Measurements from ENCODE around the gene TPMT.
A peak's percentile ranks its signal among the peaks of the same experiment; 100 is the strongest.

Gene TPMT

GRCh38 chr6:18141805-18142590, 12.9 kb downstream of the TPMT start:
- no peaks in the 10 kb centered on the region; the same call in 1 of the 2 replicates for H3K36me3 ChIP-seq (ENCODE audit: control insufficient read depth, insufficient read depth, low read length)
- H3K27ac ChIP-seq (ENCODE audit: low read length), result no peak overlapping the region
- no peaks in the 10 kb centered on the region for H3K27me3 ChIP-seq (ENCODE audit: control insufficient read depth, insufficient read depth, low read length)
- no peaks in the 10 kb centered on the region for H3K4me1 ChIP-seq (ENCODE audit: control insufficient read depth, insufficient read depth, low read length)
- H3K9me3 ChIP-seq (ENCODE audit: control insufficient read depth, insufficient read depth, low read length), result no peaks in the 10 kb centered on the region
- no peak for DNase-seq (ENCODE audit: low read depth, low spot score)
- H3K4me3 ChIP-seq (ENCODE audit: low read length), result no peak overlapping the region
- whole genome bisulfite sequencing (ENCODE audit: insufficient coverage, insufficient read length), result no CpG with 5 or more reads among the region's 13 CpGs

GRCh38 chr6:18139935-18140621, 14.8 kb downstream of the TPMT start:
- no peak overlapping the region for H3K27ac ChIP-seq (ENCODE audit: low read length)
- DNase-seq (ENCODE audit: low read depth, low spot score), result no peak
- H3K27me3 ChIP-seq (ENCODE audit: control insufficient read depth, insufficient read depth, low read length), result no peaks in the 10 kb centered on the region
- H3K36me3 ChIP-seq (ENCODE audit: control insufficient read depth, insufficient read depth, low read length), result peaks cover 4% of the 10 kb centered on the region; the same call in 1 of the 2 replicates
- WGBS (ENCODE audit: insufficient coverage, insufficient read length), result no CpG with 5 or more reads among the region's 6 CpGs
- no peaks in the 10 kb centered on the region for H3K4me1 ChIP-seq (ENCODE audit: control insufficient read depth, insufficient read depth, low read length)
- no peaks in the 10 kb centered on the region for H3K9me3 ChIP-seq (ENCODE audit: control insufficient read depth, insufficient read depth, low read length)
- no peak overlapping the region for H3K4me3 ChIP-seq (ENCODE audit: low read length)

GRCh38 chr6:18138906-18139305, 16.0 kb downstream of the TPMT start:
- Histone ChIP-seq H3K27ac (ENCODE audit: low read length) (no peak overlapping the region), H3K36me3 (ENCODE audit: control insufficient read depth, insufficient read depth, low read length) (peaks cover 4% of the 10 kb centered on the region; the same call in 1 of the 2 replicates), H3K4me1 (ENCODE audit: control insufficient read depth, insufficient read depth, low read length) (no peaks in the 10 kb centered on the region), H3K27me3 (ENCODE audit: control insufficient read depth, insufficient read depth, low read length) (no peaks in the 10 kb centered on the region), H3K9me3 (ENCODE audit: control insufficient read depth, insufficient read depth, low read length) (no peaks in the 10 kb centered on the region), H3K4me3 (ENCODE audit: low read length) (no peak overlapping the region)
- WGBS (ENCODE audit: insufficient coverage, insufficient read length), result no CpG with 5 or more reads among the region's 5 CpGs
- DNase-seq (ENCODE audit: low read depth, low spot score), result no peak

GRCh38 chr6:18136260-18136659, 18.6 kb downstream of the TPMT start:
- H3K27ac ChIP-seq (ENCODE audit: low read length), result no peak overlapping the region
- no peaks in the 10 kb centered on the region for H3K9me3 ChIP-seq (ENCODE audit: control insufficient read depth, insufficient read depth, low read length)
- H3K27me3 ChIP-seq (ENCODE audit: control insufficient read depth, insufficient read depth, low read length), result no peaks in the 10 kb centered on the region
- peaks cover 4% of the 10 kb centered on the region; the same call in 1 of the 2 replicates for H3K36me3 ChIP-seq (ENCODE audit: control insufficient read depth, insufficient read depth, low read length)
- no peak for DNase-seq (ENCODE audit: low read depth, low spot score)
- WGBS (ENCODE audit: insufficient coverage, insufficient read length), result no CpG with 5 or more reads among the region's 10 CpGs
- H3K4me1 ChIP-seq (ENCODE audit: control insufficient read depth, insufficient read depth, low read length), result no peaks in the 10 kb centered on the region
- H3K4me3 ChIP-seq (ENCODE audit: low read length), result no peak overlapping the region

- Histone ChIP-seq H3K9me3 (ENCODE audit: control insufficient read depth, insufficient read depth, low read length) (no peaks in the 10 kb centered on the region), H3K36me3 (ENCODE audit: control insufficient read depth, insufficient read depth, low read length) (peaks cover 4% of the 10 kb centered on the region; the same call in 1 of the 2 replicates), H3K4me1 (ENCODE audit: control insufficient read depth, insufficient read depth, low read length) (no peaks in the 10 kb centered on the region), H3K27ac (ENCODE audit: low read length) (no peak overlapping the region), H3K4me3 (ENCODE audit: low read length) (no peak overlapping the region), H3K27me3 (ENCODE audit: control insufficient read depth, insufficient read depth, low read length) (no peaks in the 10 kb centered on the region)
- WGBS (ENCODE audit: insufficient coverage, insufficient read length), result no CpG with 5 or more reads among the region's 2 CpGs
- DNase-seq (ENCODE audit: low read depth, low spot score), result no peak
These were observed 19.7 kb downstream of the TPMT start for GRCh38 chr6:18135171-18135570.

- peaks cover 4% of the 10 kb centered on the region; the same call in 1 of the 2 replicates for H3K36me3 ChIP-seq (ENCODE audit: control insufficient read depth, insufficient read depth, low read length)
- no peak for DNase-seq (ENCODE audit: low read depth, low spot score)
- WGBS (ENCODE audit: insufficient coverage, insufficient read length), result no CpG with 5 or more reads among the region's 3 CpGs
These were observed 22.5 kb downstream of the TPMT start for GRCh38 chr6:18132346-18132745.

GRCh38 chr6:18126121-18126520, 28.8 kb downstream of the TPMT start:
- no peak overlapping the region for H3K4me3 ChIP-seq (ENCODE audit: low read length)
- WGBS (ENCODE audit: insufficient coverage, insufficient read length), result no CpG with 5 or more reads among the region's 5 CpGs
- no peak for DNase-seq (ENCODE audit: low read depth, low spot score)
- no peaks in the 10 kb centered on the region for H3K36me3 ChIP-seq (ENCODE audit: control insufficient read depth, insufficient read depth, low read length)
- no peaks in the 10 kb centered on the region for H3K9me3 ChIP-seq (ENCODE audit: control insufficient read depth, insufficient read depth, low read length)
- H3K4me1 ChIP-seq (ENCODE audit: control insufficient read depth, insufficient read depth, low read length), result no peaks in the 10 kb centered on the region
- H3K27ac ChIP-seq (ENCODE audit: low read length), result no peak overlapping the region
- no peaks in the 10 kb centered on the region for H3K27me3 ChIP-seq (ENCODE audit: control insufficient read depth, insufficient read depth, low read length)

More at GRCh38 chr6:18132346-18132745, 22.5 kb downstream of the TPMT start:
- Histone ChIP-seq H3K4me1 (ENCODE audit: control insufficient read depth, insufficient read depth, low read length) (no peaks in the 10 kb centered on the region), H3K4me3 (ENCODE audit: low read length) (no peak overlapping the region), H3K27ac (ENCODE audit: low read length) (no peak overlapping the region), H3K27me3 (ENCODE audit: control insufficient read depth, insufficient read depth, low read length) (no peaks in the 10 kb centered on the region), H3K9me3 (ENCODE audit: control insufficient read depth, insufficient read depth, low read length) (no peaks in the 10 kb centered on the region)

GRCh38 chr6:18122128-18123093, 32.5 kb downstream of the TPMT start, which contains the start of gene NHLRC1:
NHLRC1 (minus strand) TSS chr6:18122677; CDS start chr6:18122606, 71 bp downstream.
- Histone ChIP-seq H3K4me3 (ENCODE audit: low read length) (peak within 1 kb of the TSS; percentile 11; the same call in 1 of the 2 replicates), H3K27me3 (ENCODE audit: control insufficient read depth, insufficient read depth, low read length) (no peaks in the 10 kb centered on the region), H3K9me3 (ENCODE audit: control insufficient read depth, insufficient read depth, low read length) (no peaks in the 10 kb centered on the region), H3K4me1 (ENCODE audit: control insufficient read depth, insufficient read depth, low read length) (no peaks in the 10 kb centered on the region), H3K36me3 (ENCODE audit: control insufficient read depth, insufficient read depth, low read length) (no peaks in the 10 kb centered on the region), H3K27ac (ENCODE audit: low read length) (no peak within 1 kb of the TSS)
- peak; percentile 67 for DNase-seq (ENCODE audit: low read depth, low spot score)
- WGBS (ENCODE audit: insufficient coverage, insufficient read length), result no CpG with 5 or more reads among the region's 82 CpGs

- H3K27me3 ChIP-seq (ENCODE audit: control insufficient read depth, insufficient read depth, low read length), result no peaks in the 10 kb centered on the region
- no peak overlapping the region for H3K4me3 ChIP-seq (ENCODE audit: low read length)
- no peaks in the 10 kb centered on the region for H3K9me3 ChIP-seq (ENCODE audit: control insufficient read depth, insufficient read depth, low read length)
- H3K27ac ChIP-seq (ENCODE audit: low read length), result no peak overlapping the region
- no peaks in the 10 kb centered on the region for H3K36me3 ChIP-seq (ENCODE audit: control insufficient read depth, insufficient read depth, low read length)
- DNase-seq (ENCODE audit: low read depth, low spot score), result no peak
- no CpG with 5 or more reads among the region's 19 CpGs for WGBS (ENCODE audit: insufficient coverage, insufficient read length)
- no peaks in the 10 kb centered on the region for H3K4me1 ChIP-seq (ENCODE audit: control insufficient read depth, insufficient read depth, low read length)
These were observed 33.2 kb downstream of the TPMT start for GRCh38 chr6:18121580-18122127.

Data from iPS DF 6.9 (cell line).